Measurements from ENCODE around the gene MIPOL1. TPM values are rescaled to one million over a fixed set of nuclear protein-coding genes. Genes with fewer than 3 reads are reported as not detected.
A peak's percentile ranks its signal among the peaks of the same experiment; 100 is the strongest.

Gene MIPOL1
- total and polyA plus RNA-seq, 2 of the 13 experiments (the other 11 are each of a cell fraction or from before 2014, with no cell fraction given): 8.6 to 34.2 TPM

- TF ChIP-seq MAFF (IDR thresholded peaks at IDR 0.05; ENCODE audit: low read depth, low read length) (no peak), ZNF615 (CRISPR knock-in tag; IDR thresholded peaks at IDR 0.05; ENCODE audit: borderline replicate concordance) (peak; percentile 98), MTA1 (CRISPR knock-in tag; IDR thresholded peaks at IDR 0.05; ENCODE audit: borderline replicate concordance) (no peak; the same call in 1 of the 2 replicates), SKI (IDR thresholded peaks at IDR 0.05; ENCODE audit: partially characterized antibody) (peak; percentile 86), SMAD3 (CRISPR knock-in tag; IDR thresholded peaks at IDR 0.05) (peak; percentile 96), MXI1 (IDR thresholded peaks at IDR 0.05; ENCODE audit: borderline replicate concordance, low read depth, low read length) (no peak; the same call in 2 of the 3 replicates), AFF4 (CRISPR knock-in tag; IDR thresholded peaks at IDR 0.05) (peak; percentile 85), ZNF512B (CRISPR knock-in tag; IDR thresholded peaks at IDR 0.05; ENCODE audit: borderline replicate concordance) (peak; percentile 100), MEF2D (CRISPR knock-in tag; IDR thresholded peaks at IDR 0.05) (peak; percentile 97), SALL1 (CRISPR knock-in tag; IDR thresholded peaks at IDR 0.05) (peak; percentile 100), ZHX2 (IDR thresholded peaks at IDR 0.05; ENCODE audit: low read depth) (no peak), ZHX2 (CRISPR knock-in tag; IDR thresholded peaks at IDR 0.05; ENCODE audit: borderline replicate concordance) (0 out of 2 replicates have a peak, but pooled peaks have one; percentile 76), EED (CRISPR knock-in tag; IDR thresholded peaks at IDR 0.05) (no peak), ZFP37 (CRISPR knock-in tag; IDR thresholded peaks at IDR 0.05; ENCODE audit: borderline replicate concordance) (no peak), NPAS2 (CRISPR knock-in tag; IDR thresholded peaks at IDR 0.05; ENCODE audit: borderline replicate concordance) (no peak), ZFY (CRISPR knock-in tag; IDR thresholded peaks at IDR 0.05) (0 out of 2 replicates have a peak, but pooled peaks have one; percentile 19), HDAC1 (CRISPR knock-in tag; IDR thresholded peaks at IDR 0.05) (peak; percentile 97)
Observed at GRCh38 chr14:37546621-37547447, 349.1 kb downstream of the MIPOL1 start (continued).
